ENCODE measurements around the gene NUP210. TPM values are rescaled to one million over a fixed set of nuclear protein-coding genes. Genes with fewer than 3 reads are reported as not detected.

Gene NUP210
- polyA plus RNA-seq, 3 donors, result 22.7 to 23.7 (median 23.3) TPM

- no peak for DNase-seq (ENCODE audit: low read depth in 3 of 3, low spot score in 2 of 3)
Measured at GRCh38 chr3:13278783-13279531, 141.2 kb downstream of the NUP210 start.

GRCh38 chr3:13277860-13278531 is 142.1 kb downstream of the NUP210 start:
- no peak for DNase-seq (ENCODE audit: low read depth in 3 of 3, low spot score in 2 of 3)

GRCh38 chr3:13277196-13277813 is 142.8 kb downstream of the NUP210 start:
- DNase-seq (ENCODE audit: low read depth in 3 of 3, low spot score in 2 of 3), result no peak

GRCh38 chr3:13276438-13277195 is 143.5 kb downstream of the NUP210 start:
- DNase-seq (ENCODE audit: low read depth in 3 of 3, low spot score in 2 of 3), result no peak

- no peak for DNase-seq (ENCODE audit: low read depth in 3 of 3, low spot score in 2 of 3)
Measured at GRCh38 chr3:13275376-13276005, 144.6 kb downstream of the NUP210 start.

- no peak for DNase-seq (ENCODE audit: low read depth in 3 of 3, low spot score in 2 of 3)
Measured at GRCh38 chr3:13274551-13275332, 145.4 kb downstream of the NUP210 start.

- DNase-seq (ENCODE audit: low read depth in 3 of 3, low spot score in 2 of 3), result no peak
Measured at GRCh38 chr3:13274125-13274524, 146.0 kb downstream of the NUP210 start.

- no peak for DNase-seq (ENCODE audit: low read depth in 3 of 3, low spot score in 2 of 3)
Measured at GRCh38 chr3:13273604-13274105, 146.5 kb downstream of the NUP210 start.

- DNase-seq (ENCODE audit: low read depth in 3 of 3, low spot score in 2 of 3), result no peak
Measured at GRCh38 chr3:13272831-13273603, 147.1 kb downstream of the NUP210 start.

GRCh38 chr3:13269711-13270378 is 150.3 kb downstream of the NUP210 start:
- DNase-seq (ENCODE audit: low read depth in 3 of 3, low spot score in 2 of 3), result no peak

- DNase-seq (ENCODE audit: low read depth in 3 of 3, low spot score in 2 of 3), result no peak
Measured at GRCh38 chr3:13268961-13269441, 151.1 kb downstream of the NUP210 start.

GRCh38 chr3:13268120-13268519 is 152.0 kb downstream of the NUP210 start:
- DNase-seq (ENCODE audit: low read depth in 3 of 3, low spot score in 2 of 3), result no peak

GRCh38 chr3:13266651-13267362 is 153.3 kb downstream of the NUP210 start:
- no peak for DNase-seq (ENCODE audit: low read depth in 3 of 3, low spot score in 2 of 3)
